Mesenchymal stem cell (in vitro differentiated cells and primary cell): Measurements from ENCODE around the gene RABL2A.
"Not testable (repeated sequence)": the region's sequence is repeated elsewhere in the genome, so short reads cannot be mapped to it uniquely, and the experiment has no call there.

Source experiments
- DNase-seq: peaks from one replicate; pipeline ENCODE4 v3.0.0-alpha.2; 2013
- H2AFZ ChIP-seq: one replicate; pipeline ENCODE4 v1.6.1; 2013; ENCODE audit warnings: low read depth, mild to moderate bottlenecking, control low read depth, inconsistent platforms, low read length, moderate library complexity
- H2AK5ac ChIP-seq: 2 replicates; pipeline ENCODE4 v1.6.1; 2013; ENCODE audit warnings: low read length, moderate library complexity, mild to moderate bottlenecking, inconsistent platforms; ENCODE audit not compliant: severe bottlenecking
- H2BK120ac ChIP-seq: one replicate; pipeline ENCODE4 v1.6.1; 2013; ENCODE audit warnings: low read depth, mild to moderate bottlenecking, inconsistent platforms, low read length, moderate library complexity
- H2BK12ac ChIP-seq, 2 experiments: one replicate each; pipeline ENCODE4 v1.6.1; 2013; ENCODE audit warnings: inconsistent platforms in 2 of 2, low read length in 2 of 2, mild to moderate bottlenecking in 2 of 2, moderate library complexity in 2 of 2, control low read depth in 1 of 2
- H2BK15ac ChIP-seq: one replicate; pipeline ENCODE4 v1.6.1; 2013; ENCODE audit warnings: mild to moderate bottlenecking, low read depth, inconsistent platforms; ENCODE audit not compliant: poor library complexity, severe bottlenecking
- H2BK5ac ChIP-seq: 2 replicates; pipeline ENCODE4 v1.6.1; 2013; ENCODE audit warnings: low read depth, mild to moderate bottlenecking, low read length, control low read depth, inconsistent platforms; ENCODE audit not compliant: poor library complexity, severe bottlenecking
- H3K14ac ChIP-seq, 2 experiments: one replicate each; pipeline ENCODE4 v1.6.1; 2013; ENCODE audit warnings: inconsistent platforms in 2 of 2, low read length in 2 of 2, control low read depth in 1 of 2, mild to moderate bottlenecking in 1 of 2, moderate library complexity in 1 of 2
- H3K18ac ChIP-seq, 2 experiments: one replicate each; pipeline ENCODE4 v1.6.1; 2013; ENCODE audit warnings: inconsistent platforms in 2 of 2, low read length in 2 of 2, control low read depth in 1 of 2, low read depth in 1 of 2, mild to moderate bottlenecking in 1 of 2
- H3K23ac ChIP-seq, 2 experiments: one replicate each; pipeline ENCODE4 v1.6.1; 2013; ENCODE audit warnings: inconsistent platforms in 2 of 2, low read length in 2 of 2, mild to moderate bottlenecking in 2 of 2, moderate library complexity in 2 of 2, control low read depth in 1 of 2
- H3K27ac ChIP-seq: 2 replicates; pipeline ENCODE4 v1.5.1; 2013; ENCODE audit warnings: mild to moderate bottlenecking, moderate library complexity, low read length, control low read depth, inconsistent platforms; ENCODE audit not compliant: poor library complexity, severe bottlenecking
- H3K27me3 ChIP-seq, 2 experiments: 2 replicates each; pipeline versions ENCODE4 v1.6.1 to v1.7.0; 2013; ENCODE audit warnings: low read length in 2 of 2, mild to moderate bottlenecking in 2 of 2, moderate library complexity in 2 of 2, control low read depth in 1 of 2, inconsistent platforms in 1 of 2; ENCODE audit not compliant: control insufficient read depth in 1 of 2, insufficient read depth in 1 of 2
- H3K36me3 ChIP-seq, 2 experiments: 2 replicates each; pipeline versions ENCODE4 v1.6.1 to v1.7.0; 2013; ENCODE audit warnings: low read length in 2 of 2, control low read depth in 1 of 2, inconsistent platforms in 1 of 2, low read depth in 1 of 2, mild to moderate bottlenecking in 1 of 2; ENCODE audit not compliant: insufficient read depth in 2 of 2, control insufficient read depth in 1 of 2
- H3K4ac ChIP-seq, 2 experiments: one replicate each; pipeline ENCODE4 v1.6.1; 2013; ENCODE audit warnings: inconsistent platforms in 2 of 2, low read length in 2 of 2, mild to moderate bottlenecking in 2 of 2, moderate library complexity in 2 of 2, control low read depth in 1 of 2, low read depth in 1 of 2
- H3K4me1 ChIP-seq: 2 replicates; pipeline ENCODE4 v1.6.1; 2013; ENCODE audit warnings: low read depth, low read length, control low read depth; ENCODE audit not compliant: control insufficient read depth, insufficient read depth
- H3K4me2 ChIP-seq: 2 replicates; pipeline ENCODE4 v1.6.1; 2013; ENCODE audit warnings: low read length, mild to moderate bottlenecking, inconsistent platforms; ENCODE audit not compliant: poor library complexity, severe bottlenecking
- H3K4me3 ChIP-seq, 2 experiments: 2 replicates each; pipeline versions ENCODE4 v1.5.1 to v1.7.0; 2013; ENCODE audit warnings: low read length in 2 of 2, mild to moderate bottlenecking in 2 of 2, control low read depth in 1 of 2, low read depth in 1 of 2; ENCODE audit not compliant: insufficient read depth in 1 of 2
- H3K79me1 ChIP-seq: replicated peaks from 2 replicates; pipeline ENCODE4 v1.6.1; 2013; ENCODE audit warnings: mild to moderate bottlenecking, control low read depth, low read length, inconsistent platforms; ENCODE audit not compliant: poor library complexity, severe bottlenecking
- H3K9ac ChIP-seq: 2 replicates; pipeline ENCODE4 v1.7.0; 2013; ENCODE audit warnings: mild to moderate bottlenecking, low read length, moderate library complexity
- H3K9me3 ChIP-seq: 2 replicates; pipeline ENCODE4 v1.7.0; 2013; ENCODE audit warnings: mild to moderate bottlenecking, low read length; ENCODE audit not compliant: control insufficient read depth
- H4K8ac ChIP-seq: one replicate; pipeline ENCODE4 v1.6.1; 2013; ENCODE audit warnings: inconsistent platforms, mild to moderate bottlenecking, low read length, moderate library complexity
- H4K91ac ChIP-seq: one replicate; pipeline ENCODE4 v1.6.1; 2013; ENCODE audit warnings: mild to moderate bottlenecking, low read length, inconsistent platforms
- WGBS: methylation state at CpG from one replicate; pipeline ENCODE4 v1.1.7; 2013; ENCODE audit warnings: mixed read lengths; 5-methylcytosine and 5-hydroxymethylcytosine counted together

The RABL2A gene

GRCh38 chr2:113606036-113606435 lies 21.0 kb upstream of the RABL2A start:
- H2AK5ac ChIP-seq, DNase-seq, H3K14ac ChIP-seq, H3K9ac ChIP-seq, H3K27me3 ChIP-seq, H3K23ac ChIP-seq, H3K4me1 ChIP-seq, H3K27ac ChIP-seq, H2BK12ac ChIP-seq, H3K9me3 ChIP-seq, H2AFZ ChIP-seq, H3K4me3 ChIP-seq, H4K91ac ChIP-seq, H4K8ac ChIP-seq, H3K4me2 ChIP-seq, H3K4ac ChIP-seq, H2BK15ac ChIP-seq, H2BK120ac ChIP-seq, H3K36me3 ChIP-seq, H3K18ac ChIP-seq, H3K79me1 ChIP-seq, H2BK5ac ChIP-seq: not testable (repeated sequence)
- WGBS: no CpG with 5 or more reads among the region's 1 CpG

- not testable (repeated sequence) for H2AFZ ChIP-seq, H2AK5ac ChIP-seq, H2BK5ac ChIP-seq
These were observed 17.2 kb upstream of the RABL2A start for GRCh38 chr2:113609822-113610221.

GRCh38 chr2:113621002-113621401 lies 6.1 kb upstream of the RABL2A start:
- not testable (repeated sequence) for H3K4me2 ChIP-seq, H4K8ac ChIP-seq, H3K4me3 ChIP-seq, H2BK5ac ChIP-seq, H3K27ac ChIP-seq, DNase-seq, H3K18ac ChIP-seq, H3K14ac ChIP-seq, H3K79me1 ChIP-seq, H3K23ac ChIP-seq, H3K36me3 ChIP-seq, H2BK12ac ChIP-seq, H3K4me1 ChIP-seq, H2BK15ac ChIP-seq, H3K9ac ChIP-seq, H3K4ac ChIP-seq, H2AK5ac ChIP-seq, H3K27me3 ChIP-seq, H2BK120ac ChIP-seq, H3K9me3 ChIP-seq, H4K91ac ChIP-seq, H2AFZ ChIP-seq
- 96% methylated on average over 2 of the region's 5 CpGs for WGBS

More at GRCh38 chr2:113609822-113610221, 17.2 kb upstream of the RABL2A start:
- not testable (repeated sequence) for H3K36me3 ChIP-seq, H3K4me3 ChIP-seq, H3K18ac ChIP-seq, H4K8ac ChIP-seq, H2BK15ac ChIP-seq, H3K79me1 ChIP-seq, H2BK12ac ChIP-seq, H3K27ac ChIP-seq, H3K4me1 ChIP-seq, H3K9me3 ChIP-seq, DNase-seq, H3K23ac ChIP-seq, H3K4ac ChIP-seq, H3K4me2 ChIP-seq, H3K14ac ChIP-seq, H4K91ac ChIP-seq, H3K27me3 ChIP-seq, H2BK120ac ChIP-seq, H3K9ac ChIP-seq
- no CpG with 5 or more reads among the region's 7 CpGs for WGBS

GRCh38 chr2:113625906-113626305 lies 1.2 kb upstream of the RABL2A start:
- not testable (repeated sequence) for H3K27me3 ChIP-seq, H3K14ac ChIP-seq, H2BK12ac ChIP-seq, H3K36me3 ChIP-seq, H3K4ac ChIP-seq, H3K9me3 ChIP-seq, H2AK5ac ChIP-seq, H4K91ac ChIP-seq, H3K4me1 ChIP-seq, H2AFZ ChIP-seq, H3K18ac ChIP-seq, H3K23ac ChIP-seq, H3K27ac ChIP-seq, H3K79me1 ChIP-seq, H4K8ac ChIP-seq, DNase-seq, H2BK5ac ChIP-seq, H3K4me2 ChIP-seq, H2BK15ac ChIP-seq, H3K9ac ChIP-seq, H2BK120ac ChIP-seq
- peak overlapping the region in 1 of 2 experiments; percentile 41 for H3K4me3 ChIP-seq
- 84% methylated on average over 7 of the region's 10 CpGs for WGBS
